Measurements from ENCODE around the gene SLC7A6OS.

The SLC7A6OS gene

GRCh38 chr16:68353366-68353765 is 42.6 kb upstream of the SLC7A6OS start:
- TF ChIP-seq TEAD4 (IDR thresholded peaks at IDR 0.05) (no peak), TAF1 (IDR thresholded peaks at IDR 0.05; ENCODE audit: low read depth) (no peak), ZBTB7A (IDR thresholded peaks at IDR 0.05; ENCODE audit: low read depth) (no peak), EP300 (IDR thresholded peaks at IDR 0.05; ENCODE audit: borderline replicate concordance) (no peak), TCF12 (IDR thresholded peaks at IDR 0.05; ENCODE audit: low read depth) (no peak), CREB1 (IDR thresholded peaks at IDR 0.05; ENCODE audit: low read depth) (no peak), EGR1 (IDR thresholded peaks at IDR 0.05) (no peak), RAD21 (IDR thresholded peaks at IDR 0.05; ENCODE audit: low read depth) (no peak)

- no peak for TF ChIP-seq RAD21 (IDR thresholded peaks at IDR 0.05; ENCODE audit: low read depth)
- no peak for TF ChIP-seq REST (IDR thresholded peaks at IDR 0.05; ENCODE audit: low read depth)
- no peak for TF ChIP-seq TEAD4 (IDR thresholded peaks at IDR 0.05)
- no peak for TF ChIP-seq CREB1 (IDR thresholded peaks at IDR 0.05; ENCODE audit: low read depth)
- no peak for TF ChIP-seq USF1 (IDR thresholded peaks at IDR 0.05)
- no peak for TF ChIP-seq EGR1 (IDR thresholded peaks at IDR 0.05)
- TF ChIP-seq FOXM1 (IDR thresholded peaks at IDR 0.05; ENCODE audit: borderline replicate concordance, low read depth) = no peak
- TF ChIP-seq YY1 (IDR thresholded peaks at IDR 0.05; ENCODE audit: low read depth) = no peak
- no peak for TF ChIP-seq MAX (IDR thresholded peaks at IDR 0.05)
- no peak for TF ChIP-seq TAF1 (IDR thresholded peaks at IDR 0.05; ENCODE audit: low read depth)
Measured at GRCh38 chr16:68351991-68352431, 41.3 kb upstream of the SLC7A6OS start.

- TF ChIP-seq MAX (IDR thresholded peaks at IDR 0.05) (no peak), FOXM1 (IDR thresholded peaks at IDR 0.05; ENCODE audit: borderline replicate concordance, low read depth) (no peak), YY1 (IDR thresholded peaks at IDR 0.05; ENCODE audit: low read depth) (no peak), TEAD4 (IDR thresholded peaks at IDR 0.05) (no peak), ZBTB7A (IDR thresholded peaks at IDR 0.05; ENCODE audit: low read depth) (no peak), RAD21 (IDR thresholded peaks at IDR 0.05; ENCODE audit: low read depth) (no peak), REST (IDR thresholded peaks at IDR 0.05; ENCODE audit: low read depth) (no peak), TAF1 (IDR thresholded peaks at IDR 0.05; ENCODE audit: low read depth) (no peak), EP300 (IDR thresholded peaks at IDR 0.05; ENCODE audit: borderline replicate concordance) (no peak)
Measured at GRCh38 chr16:68351463-68351862, 40.7 kb upstream of the SLC7A6OS start.

- TF ChIP-seq MAX (IDR thresholded peaks at IDR 0.05) (no peak), TAF1 (IDR thresholded peaks at IDR 0.05; ENCODE audit: low read depth) (no peak), REST (IDR thresholded peaks at IDR 0.05; ENCODE audit: low read depth) (no peak), TEAD4 (IDR thresholded peaks at IDR 0.05) (no peak), NFIC (IDR thresholded peaks at IDR 0.05) (no peak), CEBPB (IDR thresholded peaks at IDR 0.05) (no peak), TCF12 (IDR thresholded peaks at IDR 0.05; ENCODE audit: low read depth) (no peak), FOXM1 (IDR thresholded peaks at IDR 0.05; ENCODE audit: borderline replicate concordance, low read depth) (no peak), ZBTB7A (IDR thresholded peaks at IDR 0.05; ENCODE audit: low read depth) (no peak), YY1 (IDR thresholded peaks at IDR 0.05; ENCODE audit: low read depth) (no peak), EGR1 (IDR thresholded peaks at IDR 0.05) (no peak), CREB1 (IDR thresholded peaks at IDR 0.05; ENCODE audit: low read depth) (no peak), USF1 (IDR thresholded peaks at IDR 0.05) (no peak), RAD21 (IDR thresholded peaks at IDR 0.05; ENCODE audit: low read depth) (no peak), EP300 (IDR thresholded peaks at IDR 0.05; ENCODE audit: borderline replicate concordance) (no peak)
Measured at GRCh38 chr16:68350813-68351350, 40.1 kb upstream of the SLC7A6OS start.

Data from Ishikawa (cell line).